Activated T-helper 9 cell treated with anti-CD3 and anti-CD28 coated beads, Interleukin-2, amount 50 U/mL, for 16 hours (primary cell): Measurements from ENCODE around the gene KIF13A.
"Not testable (repeated sequence)": the region's sequence is repeated elsewhere in the genome, so short reads cannot be mapped to it uniquely, and the experiment has no call there.

ENCODE experiments used
- DNase-seq: peaks from one replicate; pipeline ENCODE4 v3.0.0-alpha.2; 2020; ENCODE audit warnings: low read depth

Gene KIF13A

DNA sequence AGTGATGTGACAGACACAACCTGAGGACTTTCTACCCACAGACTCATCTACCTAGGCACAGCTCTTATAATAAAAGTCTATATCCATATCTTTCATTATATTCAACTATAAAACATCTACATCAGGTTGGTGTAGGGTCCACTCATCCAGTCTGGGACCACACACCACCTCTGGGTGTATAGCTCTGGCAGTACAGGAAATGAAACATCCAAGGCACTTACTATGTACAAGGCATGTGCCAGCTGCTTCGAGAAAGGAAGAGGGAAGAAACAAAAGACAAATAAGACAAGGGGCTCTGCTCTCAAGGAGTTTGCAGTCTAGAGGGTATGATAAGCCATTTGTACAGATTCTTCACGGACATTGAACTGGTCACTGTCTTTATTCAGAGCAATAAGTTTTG, 18.6 kb downstream of the KIF13A start:
- DNase-seq = no peak

- DNase-seq = no peak
These were observed 19.5 kb downstream of the KIF13A start for GRCh38 chr6:17967668-17968518.

DNA sequence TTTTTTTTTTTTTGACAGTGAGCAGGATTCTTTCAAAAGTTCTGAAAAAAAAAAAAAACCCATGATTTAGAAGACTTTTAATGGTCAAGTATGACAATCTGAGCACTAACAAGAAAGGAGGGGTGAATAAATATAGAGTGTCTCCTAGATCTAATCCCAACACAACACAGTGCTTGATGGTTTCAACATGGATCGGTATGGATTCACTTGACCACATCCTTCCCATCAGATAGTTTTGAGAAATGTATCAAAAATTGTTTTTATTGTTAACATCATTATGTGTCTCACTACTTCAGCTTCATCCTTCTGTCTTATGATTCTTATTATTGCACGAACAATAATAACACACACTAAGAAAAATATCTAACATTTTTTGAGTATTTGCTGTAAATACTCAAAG, 21.0 kb downstream of the KIF13A start:
- DNase-seq = no peak

- no peak for DNase-seq
These were observed 22.0 kb downstream of the KIF13A start for GRCh38 chr6:17965397-17965796.

- no peak for DNase-seq
These were observed 22.8 kb downstream of the KIF13A start for GRCh38 chr6:17964633-17965032.

DNA sequence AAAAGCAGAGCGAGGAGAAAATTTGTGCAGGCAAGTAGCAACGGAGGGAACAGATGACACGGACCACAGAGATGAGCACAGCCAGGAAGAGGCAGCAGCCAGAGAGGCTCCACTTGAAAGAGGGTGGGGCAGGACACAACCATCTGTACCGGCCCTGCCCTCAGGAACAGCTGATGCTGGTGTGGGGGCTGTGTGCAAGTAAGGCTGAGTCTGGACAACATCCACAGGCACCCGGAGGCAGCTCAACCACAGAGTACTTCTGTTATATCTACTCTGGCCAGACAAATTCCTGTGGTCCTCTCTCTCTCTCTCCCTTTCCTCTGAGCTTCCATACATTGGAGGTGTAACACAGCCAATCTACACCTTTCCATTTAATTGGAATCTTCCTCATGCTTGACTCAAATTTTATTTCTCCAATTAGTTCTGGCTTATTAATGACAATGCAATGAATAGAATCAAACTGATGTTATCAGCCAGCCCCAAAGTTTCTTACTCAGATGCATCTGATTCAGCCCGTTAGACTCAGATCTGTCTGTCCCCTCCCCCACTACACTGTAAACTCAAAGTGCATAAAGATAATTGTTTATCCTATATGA, 24.9 kb downstream of the KIF13A start:
- DNase-seq = no peak

DNA sequence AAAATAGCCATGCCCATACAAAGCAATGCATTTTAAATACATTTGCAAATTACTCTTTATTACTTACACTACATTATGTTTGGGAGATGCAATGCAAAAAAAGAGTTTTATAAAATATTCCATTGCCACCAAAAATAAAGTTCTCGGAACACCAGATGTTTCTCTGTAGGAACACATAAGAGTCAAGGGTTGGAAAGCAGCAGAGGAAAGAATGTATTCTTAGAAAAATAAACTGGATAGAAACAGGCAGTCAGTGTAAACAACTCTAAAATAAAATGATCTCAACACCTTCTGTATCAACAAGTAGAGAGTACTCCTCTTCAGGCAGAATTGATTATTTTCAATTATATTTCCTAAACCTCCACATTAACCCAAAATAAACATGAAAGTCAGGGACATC, 28.1 kb downstream of the KIF13A start:
- DNase-seq = no peak

DNA sequence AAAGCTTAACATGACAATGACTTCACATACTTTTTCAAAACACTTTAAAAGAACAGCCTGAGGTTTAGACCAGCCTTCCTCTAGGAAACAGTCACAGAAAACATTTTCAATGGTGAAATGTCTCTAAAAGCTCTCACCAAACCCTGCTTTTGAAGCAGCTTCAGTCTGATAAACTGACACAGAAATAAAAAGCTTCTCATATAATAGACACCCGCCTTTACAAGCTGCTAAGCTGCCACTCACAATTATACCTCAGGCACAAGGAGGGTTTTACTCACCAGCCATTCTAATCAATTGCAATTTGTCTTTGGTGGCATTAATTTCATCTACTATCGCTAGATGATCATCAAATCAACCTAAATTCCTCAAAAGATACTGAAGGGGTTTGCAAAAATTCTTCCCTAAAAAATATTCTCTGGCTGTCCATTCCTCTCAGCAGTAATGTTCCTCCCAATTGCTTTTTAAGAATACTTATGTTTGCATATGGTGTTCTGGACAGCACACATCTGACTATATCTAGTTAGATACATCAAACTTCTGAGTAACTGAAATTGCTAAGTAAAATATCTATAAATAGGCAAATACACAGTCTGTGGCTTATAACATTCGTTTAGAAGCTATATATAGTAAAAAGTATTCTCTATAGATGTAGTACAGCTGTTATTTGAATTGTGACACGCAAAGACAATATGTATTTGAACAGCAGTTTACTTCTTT, 29.4 kb downstream of the KIF13A start:
- no peak for DNase-seq

GRCh38 chr6:17957498-17957897, 29.9 kb downstream of the KIF13A start:
- DNase-seq = no peak

DNA sequence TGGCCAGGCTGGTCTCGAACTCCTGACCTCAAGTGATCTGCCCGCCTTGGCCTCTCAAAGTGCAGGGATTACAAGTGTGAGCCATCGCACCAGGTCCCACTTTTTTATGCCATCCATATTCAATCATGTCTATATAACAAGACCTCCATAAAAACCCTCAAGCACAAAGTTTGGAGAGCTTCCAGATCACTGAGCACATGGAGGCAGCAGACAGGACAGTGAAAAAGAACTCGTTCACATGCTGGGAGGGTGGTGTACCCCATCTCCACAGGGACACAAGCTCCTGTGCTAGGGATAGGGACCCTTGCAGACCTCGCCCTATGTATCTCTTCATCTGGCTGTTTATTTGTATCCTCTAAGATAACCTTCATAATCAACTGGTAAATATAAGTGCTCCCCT, 30.3 kb downstream of the KIF13A start:
- no peak for DNase-seq

GRCh38 chr6:17950095-17950494, 37.3 kb downstream of the KIF13A start:
- DNase-seq = no peak

DNA sequence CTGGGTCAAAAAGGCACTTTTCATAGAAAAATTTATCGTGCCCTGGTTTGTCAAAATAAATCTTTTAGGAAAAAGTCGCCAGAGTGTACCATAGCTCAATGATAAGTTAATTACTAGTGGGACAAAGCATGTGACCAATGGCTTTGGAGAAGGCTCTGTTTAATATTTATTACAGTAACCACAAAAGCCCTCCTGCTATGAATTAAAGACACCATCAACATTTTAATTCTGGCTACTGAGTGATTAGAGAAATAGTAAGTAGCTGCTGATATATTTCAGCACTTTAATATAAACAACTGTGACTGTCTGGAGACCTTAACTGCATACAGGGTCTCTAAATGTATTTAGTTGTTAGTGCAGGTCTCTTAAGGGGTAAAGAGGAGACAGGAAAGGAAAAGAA, 38.3 kb downstream of the KIF13A start:
- no peak for DNase-seq

DNA sequence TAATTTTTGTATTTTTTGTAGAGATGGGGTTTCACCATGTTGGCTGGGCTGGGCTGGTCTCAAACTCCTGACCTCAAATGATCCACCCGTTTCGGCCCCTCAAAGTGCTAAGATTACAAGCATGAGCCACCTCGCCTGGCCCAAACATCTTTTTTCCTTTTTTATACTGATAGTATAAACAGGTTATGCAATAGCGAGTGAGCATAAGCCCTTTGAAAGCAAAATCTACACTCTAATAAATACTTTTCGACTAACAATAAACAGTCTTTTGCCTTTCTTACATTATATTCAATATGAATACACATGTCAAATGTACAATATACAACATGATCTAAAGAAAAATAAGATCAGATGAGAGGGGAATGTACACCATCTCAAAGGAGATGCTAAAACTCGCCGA, 38.7 kb downstream of the KIF13A start:
- no peak for DNase-seq

GRCh38 chr6:17947574-17947973, 39.9 kb downstream of the KIF13A start:
- not testable (repeated sequence) for DNase-seq

- DNase-seq = no peak
These were observed 41.9 kb downstream of the KIF13A start for GRCh38 chr6:17945575-17945974.

GRCh38 chr6:17945111-17945510, 42.3 kb downstream of the KIF13A start:
- no peak for DNase-seq

GRCh38 chr6:17941318-17941717, 46.1 kb downstream of the KIF13A start:
- no peak for DNase-seq

DNA sequence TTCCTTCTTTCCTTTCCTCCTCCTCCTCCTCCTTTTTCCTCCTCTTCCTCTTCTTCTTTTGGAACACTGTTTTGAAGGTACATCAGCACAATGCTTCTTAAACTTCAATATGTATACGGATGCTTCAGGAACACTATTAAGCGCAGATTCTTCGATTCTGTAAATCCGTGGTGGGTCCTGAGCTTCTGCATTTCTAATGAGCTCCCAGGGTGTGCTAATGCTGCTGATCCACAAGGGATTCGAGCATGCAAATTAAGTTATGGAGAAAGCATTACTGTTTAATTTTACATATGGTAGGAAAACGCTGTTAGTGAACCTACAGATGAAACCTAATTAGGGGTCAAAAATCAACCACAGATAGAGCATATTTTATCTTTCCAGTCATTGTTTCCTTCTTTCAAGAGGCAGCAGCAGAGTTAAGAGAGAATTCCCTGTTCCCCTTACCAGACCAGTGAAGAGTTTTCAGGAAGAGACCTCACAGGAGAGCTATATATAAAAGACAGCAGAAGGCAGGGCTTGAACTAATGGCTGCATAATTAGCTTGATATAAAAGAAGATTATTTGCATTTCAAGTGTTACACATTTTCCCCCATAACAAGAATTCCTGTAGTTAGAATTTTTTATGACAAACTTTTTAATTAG, 47.2 kb downstream of the KIF13A start:
- DNase-seq = no peak

DNA sequence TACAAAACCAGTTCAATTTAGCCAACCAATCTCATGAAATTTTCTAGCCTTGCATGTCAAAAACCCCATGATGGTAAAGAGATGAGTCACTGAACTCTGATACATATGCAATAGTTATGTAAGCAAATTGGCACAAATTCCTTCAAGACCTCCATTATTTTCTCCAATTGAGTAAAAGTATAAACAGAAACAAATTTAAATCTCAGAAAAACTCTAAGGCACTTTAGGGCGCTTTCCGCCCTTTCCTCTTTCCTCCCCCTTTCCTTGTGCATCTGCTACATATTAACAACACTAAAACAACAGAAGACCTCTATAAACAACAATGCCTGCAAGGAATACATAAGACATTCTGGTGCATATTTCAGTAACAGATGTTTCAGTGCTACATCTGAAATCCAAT, 48.5 kb downstream of the KIF13A start:
- DNase-seq = no peak

GRCh38 chr6:17935188-17936149, 52.0 kb downstream of the KIF13A start:
- no peak for DNase-seq

GRCh38 chr6:17933716-17934115, 53.7 kb downstream of the KIF13A start:
- DNase-seq = no peak
